ENCODE measurements around the gene SORL1-AS1.
A peak's percentile ranks its signal among the peaks of the same experiment; 100 is the strongest.

Gene SORL1-AS1

DNA sequence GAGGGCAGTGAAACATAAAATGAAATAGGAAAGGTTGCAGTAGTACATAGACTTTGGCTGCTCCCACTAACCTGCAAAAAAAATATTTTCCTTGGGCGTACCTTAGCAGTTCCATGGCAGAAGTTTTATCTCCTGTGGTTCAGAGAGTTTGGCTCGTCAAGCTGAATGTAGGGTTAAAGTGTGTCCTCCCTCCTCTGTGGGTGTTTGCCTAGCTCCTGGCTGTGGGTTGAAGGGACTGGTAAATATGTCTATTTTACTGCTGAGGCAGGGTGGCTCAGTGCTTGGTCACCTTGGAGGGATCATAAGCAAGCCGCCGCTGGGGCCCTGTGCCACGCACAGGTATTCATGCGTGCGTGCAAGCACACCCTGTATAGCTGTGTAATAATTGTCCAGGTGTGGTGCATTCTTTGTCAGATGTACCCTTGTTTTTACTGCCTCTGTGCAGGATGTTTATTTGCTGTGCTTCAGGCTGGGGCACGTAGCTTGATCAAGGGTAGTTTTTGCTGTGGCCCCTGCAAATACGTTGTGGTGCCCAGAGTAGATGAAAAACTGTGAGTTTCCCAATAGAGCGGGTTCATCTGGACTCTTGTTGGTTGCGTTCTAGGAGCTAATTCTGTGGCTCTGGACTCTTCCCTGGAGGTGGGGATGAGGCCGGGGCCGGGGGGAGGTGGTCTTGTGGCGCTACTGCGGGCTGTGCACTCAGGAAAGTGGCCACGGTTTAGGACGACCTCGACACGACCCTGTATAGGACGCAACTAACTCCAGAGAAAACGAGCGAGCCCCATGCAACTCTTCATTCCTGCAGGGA is 1.4 kb downstream of the SORL1-AS1 start:
- DNase-seq: peak; percentile 50

DNA sequence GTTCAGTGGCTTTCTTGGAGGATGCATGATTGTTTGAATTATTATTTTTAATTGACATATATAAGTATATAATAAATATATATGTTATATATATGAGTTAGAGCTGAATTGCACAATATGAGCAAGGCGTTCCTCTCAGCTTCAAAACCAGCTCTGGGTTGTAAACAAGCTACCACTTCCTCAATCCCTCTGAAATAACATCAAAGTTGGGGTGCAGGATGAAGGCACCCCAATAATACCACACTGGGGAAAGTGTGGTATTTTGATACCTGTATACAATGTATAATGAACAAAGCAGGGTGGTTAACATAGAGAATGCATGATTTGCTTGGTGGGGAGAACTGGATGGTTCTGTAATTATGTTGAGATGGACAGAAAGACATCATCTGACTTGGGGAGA is 2.4 kb downstream of the SORL1-AS1 start:
- no peak for DNase-seq

- DNase-seq: no peak
These were observed 3.1 kb downstream of the SORL1-AS1 start for GRCh38 chr11:121449626-121450025.

- DNase-seq: no peak
These were observed 3.6 kb downstream of the SORL1-AS1 start for GRCh38 chr11:121449123-121449522.

- no peak for DNase-seq
These were observed 4.3 kb downstream of the SORL1-AS1 start for GRCh38 chr11:121448431-121448941.

DNA sequence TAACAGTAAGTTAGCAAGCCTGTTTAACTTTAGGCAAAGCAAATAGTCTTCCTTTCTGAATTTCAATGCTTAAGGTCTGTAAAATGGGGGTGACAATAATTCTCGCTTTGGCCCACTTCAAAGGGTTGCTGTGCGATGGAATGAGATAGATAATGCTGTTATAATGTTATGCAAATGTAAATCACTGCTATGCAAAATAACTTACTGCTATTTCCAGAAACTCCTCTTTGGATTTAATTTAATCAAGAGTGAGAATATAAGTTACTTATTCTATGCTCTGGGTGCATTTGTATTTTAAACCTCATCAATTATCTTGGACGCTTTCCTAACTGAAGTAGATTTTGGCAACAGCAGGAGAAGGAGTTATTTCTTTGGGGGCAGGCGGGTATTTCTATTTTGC is 4.8 kb downstream of the SORL1-AS1 start:
- no peak for DNase-seq

- DNase-seq: peak; percentile 23
These were observed 6.0 kb downstream of the SORL1-AS1 start for GRCh38 chr11:121446752-121447156.

DNA sequence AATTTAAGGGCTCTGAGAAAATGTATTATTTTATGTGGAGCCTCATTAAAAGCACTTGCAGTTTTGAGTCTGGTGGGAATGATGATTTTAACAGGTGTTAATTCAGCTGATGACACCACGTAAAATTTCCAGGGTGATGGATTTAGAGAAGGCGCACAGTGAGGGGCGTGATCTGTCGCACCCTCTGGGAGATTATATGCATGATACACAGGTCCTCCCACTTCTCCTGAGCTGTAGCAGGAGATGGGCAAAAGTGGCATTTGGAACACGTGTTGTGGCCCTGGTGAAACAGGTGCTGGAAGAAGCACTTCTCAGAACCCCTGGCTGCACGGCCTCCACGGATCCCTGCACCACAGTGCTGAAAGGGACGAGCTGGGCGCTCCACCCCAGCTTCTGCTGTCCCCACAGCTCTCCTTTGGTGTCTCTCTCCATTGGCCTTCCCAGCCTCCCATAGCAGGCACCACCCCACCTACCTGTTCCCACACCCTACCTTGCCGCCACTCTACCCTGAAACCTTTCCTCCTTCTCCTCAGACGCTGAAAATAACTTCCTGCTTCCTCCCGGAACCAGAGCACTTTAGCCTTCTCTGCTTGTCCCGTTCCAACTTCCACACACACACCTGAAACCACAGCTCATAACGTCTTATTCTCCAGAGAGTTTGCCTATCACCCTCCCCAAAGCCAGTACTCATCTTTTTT is 7.5 kb downstream of the SORL1-AS1 start:
- no peak for DNase-seq

- DNase-seq: no peak
These were observed 8.2 kb downstream of the SORL1-AS1 start for GRCh38 chr11:121444526-121444925.

- DNase-seq: no peak
These were observed 9.0 kb downstream of the SORL1-AS1 start for GRCh38 chr11:121443688-121444275.

- no peak for DNase-seq
These were observed 11.2 kb downstream of the SORL1-AS1 start for GRCh38 chr11:121441521-121441920.

DNA sequence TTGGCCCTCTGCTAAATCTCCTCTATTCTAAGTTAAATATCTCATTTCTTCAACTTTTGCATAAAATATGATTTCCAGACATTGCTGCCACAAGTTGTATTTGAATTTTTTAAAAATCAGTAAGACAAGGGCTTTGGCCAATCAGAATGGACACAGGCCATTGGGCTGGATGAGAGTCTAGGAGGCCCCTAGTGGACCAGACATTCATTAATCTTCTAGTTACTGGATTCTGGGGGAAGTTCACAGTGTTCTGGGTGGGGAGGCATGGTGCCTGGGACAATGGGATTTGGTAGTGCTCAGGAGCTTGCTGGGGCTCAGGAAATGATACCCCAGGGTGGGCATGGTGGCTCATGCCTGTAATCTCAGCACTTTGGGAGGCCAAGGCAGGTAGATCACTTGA is 13.0 kb downstream of the SORL1-AS1 start:
- DNase-seq: no peak

GRCh38 chr11:121439337-121439736 is 13.4 kb downstream of the SORL1-AS1 start:
- DNase-seq: no peak

- DNase-seq: no peak
These were observed 15.1 kb downstream of the SORL1-AS1 start for GRCh38 chr11:121437686-121438078.

DNA sequence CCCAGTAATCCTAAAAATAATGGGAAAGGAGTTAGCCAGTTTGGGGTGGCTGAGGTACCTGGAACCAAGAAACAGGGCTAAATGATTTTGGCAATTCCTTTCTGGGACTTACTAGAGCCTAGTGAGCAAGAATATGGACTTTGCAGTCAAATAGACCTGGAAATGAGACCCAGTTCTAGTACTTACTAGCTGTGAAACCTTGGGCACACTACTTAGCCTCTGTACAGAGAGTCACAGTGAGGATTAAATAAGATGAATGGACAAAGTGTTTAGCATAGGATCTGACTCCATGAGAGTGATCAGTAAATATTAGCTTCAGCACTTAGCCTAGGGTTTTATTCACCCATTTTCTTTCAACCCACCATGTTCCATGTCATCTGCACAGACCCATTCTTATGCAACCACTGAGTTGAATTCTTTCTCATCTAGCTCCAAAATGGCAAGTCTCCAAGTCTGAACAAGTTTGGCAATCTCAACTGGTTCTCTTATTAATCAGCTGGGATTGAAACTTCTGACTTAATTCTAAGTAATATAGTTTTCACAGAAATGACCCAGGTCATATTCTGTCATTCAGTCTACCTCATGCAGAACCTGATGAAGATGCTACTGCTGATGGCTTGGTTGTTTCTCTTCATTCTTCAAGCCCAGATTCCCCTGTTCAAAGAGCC is 15.6 kb downstream of the SORL1-AS1 start:
- DNase-seq: no peak

DNA sequence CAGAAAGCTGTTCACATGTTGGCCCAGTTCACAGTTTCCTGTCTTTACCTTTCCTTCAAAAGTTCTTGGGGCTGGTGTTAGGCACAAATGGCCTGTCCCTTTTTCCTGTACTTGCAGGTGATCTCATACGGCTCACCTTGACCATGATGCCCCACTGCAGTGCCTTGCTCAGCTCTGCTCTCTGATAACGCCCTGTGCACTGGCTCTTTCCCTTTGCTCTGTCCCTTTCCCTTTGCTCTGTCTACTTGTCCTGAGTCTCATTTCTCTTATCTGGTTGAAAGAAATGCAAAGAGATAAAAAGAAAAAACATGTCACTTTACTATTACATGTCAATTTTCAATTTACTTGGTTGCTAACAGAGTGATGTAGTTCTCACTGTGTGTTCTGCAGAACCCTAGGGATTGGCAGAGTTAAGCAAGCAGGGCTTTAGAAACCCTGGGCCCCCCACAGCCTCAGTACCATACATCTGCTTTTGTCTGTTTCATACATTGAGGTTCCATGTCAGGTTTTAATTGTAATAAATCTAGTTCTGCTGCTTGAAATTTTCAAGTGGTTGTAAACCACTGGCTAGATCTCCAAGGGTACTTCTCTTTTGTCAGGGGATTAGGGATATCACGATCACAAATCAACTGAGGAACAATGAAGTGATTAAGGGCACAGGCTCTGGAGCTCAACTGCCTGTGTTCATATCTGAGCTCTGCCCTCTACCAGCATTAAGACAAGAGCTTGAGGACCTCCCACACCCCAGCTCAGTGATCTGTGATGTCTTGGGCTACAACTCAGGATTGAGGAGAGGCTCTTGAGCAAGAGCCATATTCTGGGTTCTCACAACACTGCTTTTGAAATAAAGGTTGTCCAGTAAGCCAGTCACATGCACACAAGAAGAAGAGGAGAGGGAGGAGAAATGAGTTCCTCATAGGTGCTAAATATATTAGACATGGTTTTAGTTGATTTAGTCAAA is 16.9 kb downstream of the SORL1-AS1 start:
- peak; percentile 26 for DNase-seq

DNA sequence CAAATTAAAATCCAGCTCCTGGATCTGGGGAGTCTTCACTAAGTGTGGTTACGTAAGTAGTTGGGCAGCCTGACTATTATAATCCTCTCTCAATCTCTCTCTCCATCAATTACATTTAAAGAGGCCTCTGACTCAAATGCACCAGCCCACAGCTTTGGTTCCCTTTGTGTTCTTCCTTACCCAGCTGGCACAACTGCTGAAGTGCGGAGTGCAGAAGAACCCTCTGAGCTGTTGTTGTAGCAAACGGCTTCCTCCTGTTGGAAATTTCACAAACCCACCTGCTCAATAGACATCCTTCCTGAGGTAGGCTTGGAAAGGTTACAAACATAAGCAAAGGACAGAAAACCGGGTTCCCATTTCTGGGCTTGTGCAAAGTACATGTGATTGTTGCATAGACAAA is 17.6 kb downstream of the SORL1-AS1 start:
- DNase-seq: no peak

- DNase-seq: no peak
These were observed 20.8 kb downstream of the SORL1-AS1 start for GRCh38 chr11:121431820-121432526.

GRCh38 chr11:121429556-121429955 is 23.2 kb downstream of the SORL1-AS1 start:
- no peak for DNase-seq

DNA sequence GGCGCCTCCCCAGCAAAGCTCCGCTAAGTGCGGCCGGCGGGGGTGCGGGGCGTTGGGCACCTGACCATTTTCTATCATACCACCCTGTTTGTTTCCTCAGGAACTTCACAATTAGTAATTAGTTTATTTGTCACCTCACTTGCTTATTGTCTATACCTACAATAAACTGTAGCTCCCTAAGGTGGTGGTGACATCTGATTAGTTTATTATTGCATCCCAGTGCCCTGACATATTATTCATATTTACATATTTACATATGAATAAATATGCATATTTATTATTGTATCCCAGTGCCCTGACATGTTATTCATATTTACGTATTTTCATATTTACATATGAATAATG is 25.4 kb downstream of the SORL1-AS1 start:
- no peak for DNase-seq

Data from NCI-H1092 treated with DMSO at 0.1 percent for 48 hours (cell line).